Measurements from ENCODE around the gene ACOXL.

Gene ACOXL

GRCh38 chr2:110838657-110839384 lies 106.4 kb downstream of the ACOXL start (continued):
- TF ChIP-seq ZSCAN5A (tag by site-specific recombination; IDR thresholded peaks at IDR 0.05) (no peak), ZNF10 (tag by site-specific recombination; IDR thresholded peaks at IDR 0.05) (no peak), PRDM6 (tag by site-specific recombination; IDR thresholded peaks at IDR 0.05) (0 out of 2 replicates have a peak, but pooled peaks have one; percentile 26), ZFP69B (tag by site-specific recombination; IDR thresholded peaks at IDR 0.05) (no peak), GLIS1 (tag by site-specific recombination; IDR thresholded peaks at IDR 0.05) (no peak)

- CTCF ChIA-PET: interaction anchor here (1.1 to 2.0 kb wide), 2 partner anchors 13 to 29 kb away, joined by 6 to 10 read pairs; no protein-coding TSS in a partner anchor
- H3K36me3 ChIP-seq (ENCODE audit: control insufficient read depth in 2 of 2, insufficient read depth in 1 of 2, low read length in 2 of 2): no peaks in the 10 kb centered on the region
- no peak overlapping the region for H3K27ac ChIP-seq (ENCODE audit: extremely low read depth, low read depth, low read length)
- H3K4me3 ChIP-seq (ENCODE audit: low read depth, low read length): no peak overlapping the region
- TF ChIP-seq ZNF48 (tag by site-specific recombination; IDR thresholded peaks at IDR 0.05): no peak
- TF ChIP-seq SCRT2 (tag by site-specific recombination; IDR thresholded peaks at IDR 0.05): peak; percentile 53
- POLR2A ChIA-PET: no interaction called here
- no peaks in the 10 kb centered on the region for H3K9me3 ChIP-seq (ENCODE audit: control insufficient read depth, insufficient read depth, low read depth, low read length)
- H3K4me1 ChIP-seq (ENCODE audit: control insufficient read depth, insufficient read depth, low read length): peaks cover 10% of the 10 kb centered on the region
Observed at GRCh38 chr2:110840508-110840907, 108.1 kb downstream of the ACOXL start.

- Histone ChIP-seq H3K27ac (ENCODE audit: extremely low read depth, low read depth, low read length) (no peak overlapping the region), H3K36me3 (ENCODE audit: control insufficient read depth in 2 of 2, insufficient read depth in 1 of 2, low read length in 2 of 2) (no peaks in the 10 kb centered on the region), H3K4me1 (ENCODE audit: control insufficient read depth, insufficient read depth, low read length) (peaks cover 10% of the 10 kb centered on the region), H3K9me3 (ENCODE audit: control insufficient read depth, insufficient read depth, low read depth, low read length) (no peaks in the 10 kb centered on the region), H3K4me3 (ENCODE audit: low read depth, low read length) (no peak overlapping the region)
- ChIA-PET CTCF (interaction anchor here (1.2 kb wide), 1 partner anchor 9 kb away, joined by 4 read pairs; no protein-coding TSS in a partner anchor), POLR2A (no interaction called here)
- no peak for TF ChIP-seq ZNF324 (tag by site-specific recombination; IDR thresholded peaks at IDR 0.05)
- no peak for TF ChIP-seq ZNF138 (tag by site-specific recombination; IDR thresholded peaks at IDR 0.05; ENCODE audit: borderline replicate concordance)
- no peak for TF ChIP-seq ZNF785 (tag by site-specific recombination; IDR thresholded peaks at IDR 0.05)
- peak; percentile 43; the same call in 1 of the 2 replicates for TF ChIP-seq CTCF (tag by site-specific recombination; IDR thresholded peaks at IDR 0.05)
- no peak for TF ChIP-seq OVOL3 (tag by site-specific recombination; IDR thresholded peaks at IDR 0.05)
- TF ChIP-seq ZNF280C (tag by site-specific recombination; IDR thresholded peaks at IDR 0.05): no peak
- TF ChIP-seq ZBTB10 (tag by site-specific recombination; IDR thresholded peaks at IDR 0.05): no peak
- TF ChIP-seq ZNF514 (tag by site-specific recombination; IDR thresholded peaks at IDR 0.05): no peak
Observed at GRCh38 chr2:110842048-110842447, 109.7 kb downstream of the ACOXL start.

Data from HEK293 (cell line).